Measurements from ENCODE around the gene ZFHX2. TPM values are rescaled to one million over a fixed set of nuclear protein-coding genes. Genes with fewer than 3 reads are reported as not detected.

ZFHX2 gene
- total and polyA plus RNA-seq, 2 of the 13 experiments (the other 11 are each of a cell fraction or from before 2014, with no cell fraction given), result 0.17 to 0.44 TPM

DNA sequence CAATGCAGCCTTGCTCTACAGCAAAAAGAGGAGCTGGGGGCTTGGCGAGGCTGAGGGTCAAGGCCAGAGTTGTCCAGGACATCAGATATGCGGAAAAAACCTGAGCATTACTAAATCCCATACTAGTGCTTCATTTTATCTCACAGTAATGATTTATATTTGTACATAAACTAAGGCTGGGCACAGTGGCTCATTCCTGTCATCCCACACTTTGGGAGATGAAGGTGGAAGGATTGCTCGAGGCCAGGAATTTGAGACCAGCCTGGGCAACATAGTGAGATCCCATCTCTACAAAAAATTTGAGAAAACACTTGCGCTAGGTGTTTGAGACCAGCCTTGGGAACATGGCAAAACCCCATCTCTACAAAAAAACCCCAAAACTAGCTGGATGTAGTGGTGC lies 38.6 kb upstream of the ZFHX2 start (continued):
- TF ChIP-seq HNF4A (CRISPR knock-in tag; IDR thresholded peaks at IDR 0.05) (peak; percentile 29; the same call in 1 of the 2 replicates), GATAD2A (CRISPR knock-in tag; IDR thresholded peaks at IDR 0.05) (peak; percentile 44; the same call in 1 of the 2 replicates), ZNF121 (CRISPR knock-in tag; IDR thresholded peaks at IDR 0.05) (peak; percentile 98), ZKSCAN1 (IDR thresholded peaks at IDR 0.05; ENCODE audit: low read length) (no peak), RARA (CRISPR knock-in tag; IDR thresholded peaks at IDR 0.05) (0 out of 2 replicates have a peak, but pooled peaks have one; percentile 32), NR2F1 (CRISPR knock-in tag; IDR thresholded peaks at IDR 0.05) (peak; percentile 46 to 52; a peak in 3 of 4 replicates)
- TF ChIP-seq, protein P1, sequence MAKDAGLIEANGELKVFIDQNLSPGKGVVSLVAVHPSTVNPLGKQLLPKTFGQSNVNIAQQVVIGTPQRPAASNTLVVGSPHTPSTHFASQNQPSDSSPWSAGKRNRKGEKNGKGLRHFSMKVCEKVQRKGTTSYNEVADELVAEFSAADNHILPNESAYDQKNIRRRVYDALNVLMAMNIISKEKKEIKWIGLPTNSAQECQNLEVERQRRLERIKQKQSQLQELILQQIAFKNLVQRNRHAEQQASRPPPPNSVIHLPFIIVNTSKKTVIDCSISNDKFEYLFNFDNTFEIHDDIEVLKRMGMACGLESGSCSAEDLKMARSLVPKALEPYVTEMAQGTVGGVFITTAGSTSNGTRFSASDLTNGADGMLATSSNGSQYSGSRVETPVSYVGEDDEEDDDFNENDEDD (CRISPR knock-in tag; IDR thresholded peaks at IDR 0.05; ENCODE audit: borderline replicate concordance), result 0 out of 2 replicates have a peak, but pooled peaks have one; percentile 5
- TF ChIP-seq, protein P2, sequence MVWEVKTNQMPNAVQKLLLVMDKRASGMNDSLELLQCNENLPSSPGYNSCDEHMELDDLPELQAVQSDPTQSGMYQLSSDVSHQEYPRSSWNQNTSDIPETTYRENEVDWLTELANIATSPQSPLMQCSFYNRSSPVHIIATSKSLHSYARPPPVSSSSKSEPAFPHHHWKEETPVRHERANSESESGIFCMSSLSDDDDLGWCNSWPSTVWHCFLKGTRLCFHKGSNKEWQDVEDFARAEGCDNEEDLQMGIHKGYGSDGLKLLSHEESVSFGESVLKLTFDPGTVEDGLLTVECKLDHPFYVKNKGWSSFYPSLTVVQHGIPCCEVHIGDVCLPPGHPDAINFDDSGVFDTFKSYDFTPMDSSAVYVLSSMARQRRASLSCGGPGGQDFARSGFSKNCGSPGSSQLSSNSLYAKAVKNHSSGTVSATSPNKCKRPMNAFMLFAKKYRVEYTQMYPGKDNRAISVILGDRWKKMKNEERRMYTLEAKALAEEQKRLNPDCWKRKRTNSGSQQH (CRISPR knock-in tag; IDR thresholded peaks at IDR 0.05; ENCODE audit: low read depth), result 0 out of 2 replicates have a peak, but pooled peaks have one; percentile 16
- TF ChIP-seq, protein P3, sequence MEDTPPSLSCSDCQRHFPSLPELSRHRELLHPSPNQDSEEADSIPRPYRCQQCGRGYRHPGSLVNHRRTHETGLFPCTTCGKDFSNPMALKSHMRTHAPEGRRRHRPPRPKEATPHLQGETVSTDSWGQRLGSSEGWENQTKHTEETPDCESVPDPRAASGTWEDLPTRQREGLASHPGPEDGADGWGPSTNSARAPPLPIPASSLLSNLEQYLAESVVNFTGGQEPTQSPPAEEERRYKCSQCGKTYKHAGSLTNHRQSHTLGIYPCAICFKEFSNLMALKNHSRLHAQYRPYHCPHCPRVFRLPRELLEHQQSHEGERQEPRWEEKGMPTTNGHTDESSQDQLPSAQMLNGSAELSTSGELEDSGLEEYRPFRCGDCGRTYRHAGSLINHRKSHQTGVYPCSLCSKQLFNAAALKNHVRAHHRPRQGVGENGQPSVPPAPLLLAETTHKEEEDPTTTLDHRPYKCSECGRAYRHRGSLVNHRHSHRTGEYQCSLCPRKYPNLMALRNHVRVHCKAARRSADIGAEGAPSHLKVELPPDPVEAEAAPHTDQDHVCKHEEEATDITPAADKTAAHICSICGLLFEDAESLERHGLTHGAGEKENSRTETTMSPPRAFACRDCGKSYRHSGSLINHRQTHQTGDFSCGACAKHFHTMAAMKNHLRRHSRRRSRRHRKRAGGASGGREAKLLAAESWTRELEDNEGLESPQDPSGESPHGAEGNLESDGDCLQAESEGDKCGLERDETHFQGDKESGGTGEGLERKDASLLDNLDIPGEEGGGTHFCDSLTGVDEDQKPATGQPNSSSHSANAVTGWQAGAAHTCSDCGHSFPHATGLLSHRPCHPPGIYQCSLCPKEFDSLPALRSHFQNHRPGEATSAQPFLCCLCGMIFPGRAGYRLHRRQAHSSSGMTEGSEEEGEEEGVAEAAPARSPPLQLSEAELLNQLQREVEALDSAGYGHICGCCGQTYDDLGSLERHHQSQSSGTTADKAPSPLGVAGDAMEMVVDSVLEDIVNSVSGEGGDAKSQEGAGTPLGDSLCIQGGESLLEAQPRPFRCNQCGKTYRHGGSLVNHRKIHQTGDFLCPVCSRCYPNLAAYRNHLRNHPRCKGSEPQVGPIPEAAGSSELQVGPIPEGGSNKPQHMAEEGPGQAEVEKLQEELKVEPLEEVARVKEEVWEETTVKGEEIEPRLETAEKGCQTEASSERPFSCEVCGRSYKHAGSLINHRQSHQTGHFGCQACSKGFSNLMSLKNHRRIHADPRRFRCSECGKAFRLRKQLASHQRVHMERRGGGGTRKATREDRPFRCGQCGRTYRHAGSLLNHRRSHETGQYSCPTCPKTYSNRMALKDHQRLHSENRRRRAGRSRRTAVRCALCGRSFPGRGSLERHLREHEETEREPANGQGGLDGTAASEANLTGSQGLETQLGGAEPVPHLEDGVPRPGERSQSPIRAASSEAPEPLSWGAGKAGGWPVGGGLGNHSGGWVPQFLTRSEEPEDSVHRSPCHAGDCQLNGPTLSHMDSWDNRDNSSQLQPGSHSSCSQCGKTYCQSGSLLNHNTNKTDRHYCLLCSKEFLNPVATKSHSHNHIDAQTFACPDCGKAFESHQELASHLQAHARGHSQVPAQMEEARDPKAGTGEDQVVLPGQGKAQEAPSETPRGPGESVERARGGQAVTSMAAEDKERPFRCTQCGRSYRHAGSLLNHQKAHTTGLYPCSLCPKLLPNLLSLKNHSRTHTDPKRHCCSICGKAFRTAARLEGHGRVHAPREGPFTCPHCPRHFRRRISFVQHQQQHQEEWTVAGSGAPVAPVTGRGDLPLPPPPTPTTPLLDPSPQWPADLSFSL (CRISPR knock-in tag; IDR thresholded peaks at IDR 0.05), result 0 out of 2 replicates have a peak, but pooled peaks have one; percentile 47

Data from HepG2 (cell line).